Ascending aorta (tissue), 2 donors: ENCODE measurements around the gene TFF3. TPM values are rescaled to one million over a fixed set of nuclear protein-coding genes. Genes with fewer than 3 reads are reported as not detected.

Source experiments
- DNase-seq, 2 donors: peaks; one replicate each; pipeline ENCODE4 v3.0.0-alpha.2; 2019; ENCODE audit warnings: low spot score in 2 of 2
- H3K27ac ChIP-seq, 2 donors: fragments of 200-600 bp; sonication (generic); one replicate each; pipeline ENCODE4 v1.5.1; 2016 to 2017; ENCODE audit warnings: mild to moderate bottlenecking in 1 of 2
- H3K27me3 ChIP-seq: fragments of 200-600 bp; sonication (generic); one replicate; pipeline ENCODE4 v1.5.1; 2017
- H3K36me3 ChIP-seq, 2 donors: fragments of 200-600 bp; sonication (generic); one replicate each; pipeline ENCODE4 v1.5.1; 2016
- H3K4me1 ChIP-seq, 2 donors: fragments of 200-600 bp; sonication (generic); one replicate each; pipeline ENCODE4 v1.5.1; 2016 to 2017; ENCODE audit warnings: mild to moderate bottlenecking in 1 of 2
- H3K4me3 ChIP-seq, 2 donors: fragments of 200-600 bp; sonication (generic); one replicate each; pipeline ENCODE4 v1.5.1; 2016 to 2017; ENCODE audit warnings: mild to moderate bottlenecking in 1 of 2
- H3K9me3 ChIP-seq, 2 donors: fragments of 200-600 bp; sonication (generic); one replicate each; pipeline ENCODE4 v1.5.1; 2016
- CTCF ChIP-seq, 3 experiments: fragments of 200-600 bp in 2 of 3; fragments of 450-650 bp in 1 of 3; sonication (generic) in 2 of 3; IDR thresholded peaks; one replicate each; pipeline ENCODE4 v1.5.1; 2016 to 2019; ENCODE audit warnings: antibody characterized with exemption in 3 of 3, mild to moderate bottlenecking in 1 of 3, moderate library complexity in 1 of 3
- intact Hi-C: fragments of 100-400 bp; cut with DNase I; formaldehyde crosslinking; loops from one replicate; pipeline ENCODE4 v1.15.1; 2023
- total RNA-seq: library from RNA; depleted of rRNA; stranded (reverse); fragments of >200 nt; gene quantifications from one replicate; pipeline ENCODE4 v1.1.0, GENCODE V29; 2016

The TFF3 gene
- total RNA-seq, 1 donor from 2014 or later, result not detected

GRCh38 chr21:42309753-42310213 is 5.4 kb downstream of the TFF3 start:
- Histone ChIP-seq H3K27ac (no peak overlapping the region), H3K4me1 (no peaks in the 10 kb centered on the region), H3K36me3 (no peaks in the 10 kb centered on the region), H3K4me3 (no peak overlapping the region), H3K27me3 (no peaks in the 10 kb centered on the region), H3K9me3 (no peaks in the 10 kb centered on the region)
- peak; percentile 29 to 49 (median 41) for TF ChIP-seq CTCF (IDR thresholded peaks at IDR 0.05)
- intact Hi-C loops, result no loop called here
- peak in 1 of 2 donors; percentile 70 for DNase-seq

DNA sequence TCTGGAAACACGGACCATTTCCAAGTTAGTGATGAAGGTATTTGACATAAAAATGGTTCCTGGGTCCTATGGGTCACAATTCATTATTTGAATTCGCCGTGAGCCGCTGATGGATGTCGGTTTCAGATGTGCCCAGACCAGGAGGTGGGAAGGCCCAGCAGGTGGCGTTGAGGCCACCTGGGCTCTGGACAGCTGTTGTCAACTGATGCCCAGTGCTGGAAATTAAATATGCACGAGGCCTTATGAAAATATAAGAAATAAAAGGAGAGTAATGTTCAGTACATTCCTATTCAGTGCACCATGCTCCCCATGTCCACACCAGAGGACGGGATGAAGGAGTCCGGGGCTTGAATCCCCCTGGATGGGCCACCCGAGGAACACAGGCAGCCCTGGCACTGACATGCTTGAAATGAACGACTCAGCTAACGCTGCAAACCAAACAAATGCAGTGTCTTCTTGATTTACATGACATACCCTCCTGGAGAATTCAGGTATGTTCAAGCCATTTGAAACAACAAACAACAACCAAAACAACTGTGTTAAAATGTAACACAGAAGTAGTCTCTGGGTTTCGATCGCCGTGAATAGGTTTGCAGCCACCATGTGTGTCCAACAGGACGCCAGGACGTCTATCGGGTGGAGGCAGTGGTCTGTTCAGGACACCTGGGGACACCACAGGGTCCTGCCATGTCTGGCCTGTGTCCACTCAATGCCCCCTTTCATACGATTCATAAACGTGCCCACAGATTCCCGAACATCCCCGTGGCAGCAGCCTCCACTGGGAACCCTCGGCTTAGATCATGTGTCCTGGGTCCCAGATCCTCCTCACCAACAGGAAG is 6.1 kb downstream of the TFF3 start:
- intact Hi-C loops, result no loop called here
- Histone ChIP-seq H3K27me3 (no peaks in the 10 kb centered on the region), H3K9me3 (no peaks in the 10 kb centered on the region), H3K36me3 (no peaks in the 10 kb centered on the region), H3K4me1 (no peaks in the 10 kb centered on the region), H3K27ac (no peak overlapping the region), H3K4me3 (no peak overlapping the region)
- DNase-seq, result peak in 1 of 2 donors; percentile 31
- TF ChIP-seq CTCF (IDR thresholded peaks at IDR 0.05), result no peak

- no peak overlapping the region for H3K4me3 ChIP-seq
- H3K27ac ChIP-seq, result no peak overlapping the region
- no peaks in the 10 kb centered on the region for H3K36me3 ChIP-seq
- no peaks in the 10 kb centered on the region for H3K9me3 ChIP-seq
- no peaks in the 10 kb centered on the region for H3K27me3 ChIP-seq
- TF ChIP-seq CTCF (IDR thresholded peaks at IDR 0.05), result no peak
- intact Hi-C loops, result no loop called here
- no peaks in the 10 kb centered on the region for H3K4me1 ChIP-seq
- DNase-seq, result peak in 1 of 2 donors; percentile 39
Measured at GRCh38 chr21:42308161-42308913, 6.9 kb downstream of the TFF3 start.

DNA sequence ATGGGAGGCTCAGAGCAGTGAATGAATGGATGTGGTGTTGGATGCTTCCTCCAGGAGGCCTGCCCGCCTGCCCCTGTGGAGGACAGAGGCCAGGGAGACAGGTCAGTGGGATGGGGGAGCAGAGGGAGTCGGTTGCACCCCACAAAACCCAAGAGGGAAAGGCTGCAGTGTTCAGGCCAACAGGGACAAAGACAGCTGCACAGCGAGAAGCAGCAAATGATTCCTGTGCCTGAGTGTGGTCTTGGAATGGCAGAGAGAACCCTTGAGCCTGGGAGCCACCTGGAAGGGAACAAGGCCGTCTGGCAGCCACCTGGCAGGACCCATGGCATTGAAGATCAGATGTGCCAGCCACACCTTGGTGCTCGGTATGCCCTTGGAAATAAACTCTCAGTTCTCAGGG is 8.1 kb downstream of the TFF3 start:
- H3K36me3 ChIP-seq, result no peaks in the 10 kb centered on the region
- H3K27me3 ChIP-seq, result no peaks in the 10 kb centered on the region
- DNase-seq, result peak in 1 of 2 donors; percentile 41
- H3K9me3 ChIP-seq, result no peaks in the 10 kb centered on the region
- no peak overlapping the region for H3K27ac ChIP-seq
- intact Hi-C loops, result no loop called here
- H3K4me3 ChIP-seq, result no peak overlapping the region
- H3K4me1 ChIP-seq, result no peaks in the 10 kb centered on the region
- TF ChIP-seq CTCF (IDR thresholded peaks at IDR 0.05), result no peak

GRCh38 chr21:42306366-42307035 is 8.7 kb downstream of the TFF3 start:
- no peak for TF ChIP-seq CTCF (IDR thresholded peaks at IDR 0.05)
- DNase-seq, result peak in 1 of 2 donors; percentile 44

More at GRCh38 chr21:42306366-42307035, 8.7 kb downstream of the TFF3 start:
- Histone ChIP-seq H3K27ac (no peak overlapping the region), H3K4me1 (no peaks in the 10 kb centered on the region), H3K36me3 (no peaks in the 10 kb centered on the region), H3K9me3 (no peaks in the 10 kb centered on the region), H3K27me3 (no peaks in the 10 kb centered on the region), H3K4me3 (no peak overlapping the region)
- intact Hi-C loops, result no loop called here
